NT2/D1 (cell line): ENCODE results near the gene TSR3.

Experiments
- SUZ12 ChIP-seq: IDR thresholded peaks from 2 replicates; pipeline ENCODE4 v1.6.1; 2011; ENCODE audit not compliant: insufficient read length, insufficient read depth; ENCODE audit errors: extremely low read depth
- YY1 ChIP-seq: IDR thresholded peaks from 2 replicates; pipeline ENCODE4 v1.6.1; 2011; ENCODE audit not compliant: insufficient read length, insufficient read depth
- ZNF274 ChIP-seq: IDR thresholded peaks from 2 replicates; pipeline ENCODE4 v1.6.1; 2011; ENCODE audit warnings: mild to moderate bottlenecking, low read depth, low read length

GRCh38 chr16:1336619-1337018 lies 15.1 kb downstream of the TSR3 start:
- TF ChIP-seq YY1: no peak
- no peak for TF ChIP-seq SUZ12
- TF ChIP-seq ZNF274: no peak
